GM19455 (cell line): ENCODE data around the gene CEACAM19.
"Not testable (repeated sequence)": the region's sequence is repeated elsewhere in the genome, so short reads cannot be mapped to it uniquely, and the experiment has no call there.

Experiments used
- ATAC-seq: cut with Tn5 transposase; IDR thresholded peaks from one replicate; pipeline ENCODE4 v1.9.1; 2021; ENCODE audit not compliant: unreplicated experiment

The CEACAM19 gene

GRCh38 chr19:44671400-44671799, at the start of gene CEACAM19:
TSS of gene CEACAM19 (plus strand) at chr19:44671482. CDS start at chr19:44671932, 450 bp downstream.
- ATAC-seq, result no peak

- ATAC-seq, result no peak
Observed at GRCh38 chr19:44623080-44623479, 48.2 kb upstream of the CEACAM19 start.

- ATAC-seq, result no peak
Observed at GRCh38 chr19:44623626-44624025, 47.7 kb upstream of the CEACAM19 start.

- ATAC-seq, result no peak
Observed at GRCh38 chr19:44624840-44625354, 46.4 kb upstream of the CEACAM19 start.

- ATAC-seq, result not testable (repeated sequence)
Observed at GRCh38 chr19:44625637-44626036, 45.6 kb upstream of the CEACAM19 start.

- no peak for ATAC-seq
Observed at GRCh38 chr19:44626048-44626624, 45.1 kb upstream of the CEACAM19 start.

GRCh38 chr19:44627631-44628030, 43.7 kb upstream of the CEACAM19 start:
- no peak for ATAC-seq

GRCh38 chr19:44628793-44629192, 42.5 kb upstream of the CEACAM19 start:
- no peak for ATAC-seq

GRCh38 chr19:44631611-44632010, 39.7 kb upstream of the CEACAM19 start:
- not testable (repeated sequence) for ATAC-seq

GRCh38 chr19:44634058-44634457, 37.2 kb upstream of the CEACAM19 start:
- not testable (repeated sequence) for ATAC-seq

- ATAC-seq, result no peak
Observed at GRCh38 chr19:44634785-44635184, 36.5 kb upstream of the CEACAM19 start.

- no peak for ATAC-seq
Observed at GRCh38 chr19:44635581-44636438, 35.5 kb upstream of the CEACAM19 start.

- no peak for ATAC-seq
Observed at GRCh38 chr19:44636439-44637389, 34.6 kb upstream of the CEACAM19 start.

GRCh38 chr19:44637390-44637764, 33.9 kb upstream of the CEACAM19 start:
- no peak for ATAC-seq

GRCh38 chr19:44640518-44640917, 30.8 kb upstream of the CEACAM19 start:
- no peak for ATAC-seq

- ATAC-seq, result no peak
Observed at GRCh38 chr19:44641501-44642265, 29.6 kb upstream of the CEACAM19 start.

GRCh38 chr19:44642377-44642776, 28.9 kb upstream of the CEACAM19 start:
- ATAC-seq, result no peak

- no peak for ATAC-seq
Observed at GRCh38 chr19:44643605-44644401, 27.5 kb upstream of the CEACAM19 start, which contains the start of gene PVR. TSS of gene PVR (plus strand) at chr19:44643910. CDS start at chr19:44644097, 187 bp downstream.

GRCh38 chr19:44644402-44645016, 26.8 kb upstream of the CEACAM19 start:
- no peak for ATAC-seq
